ENCODE data around the gene KATNBL1.

DNA sequence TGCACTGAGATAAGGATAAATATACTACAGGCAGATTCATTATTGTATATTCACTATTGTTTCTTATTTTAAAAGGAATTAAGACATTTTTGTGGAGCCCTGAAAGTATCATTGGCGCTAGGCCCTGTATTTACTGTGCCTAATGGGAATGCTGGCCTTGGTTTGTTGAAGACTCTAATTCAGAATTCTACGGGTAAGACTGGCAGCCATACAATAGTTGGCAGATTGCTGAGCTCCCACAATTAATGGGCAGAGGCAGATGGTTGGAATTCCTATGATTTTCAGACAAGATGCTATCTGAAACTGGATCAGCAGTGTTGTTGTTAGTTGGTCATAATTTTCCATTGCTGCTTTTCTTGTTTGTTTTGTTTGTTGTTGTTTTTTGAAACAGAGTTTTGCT lies 93.3 kb downstream of the KATNBL1 start:
- TF ChIP-seq ARNT (IDR thresholded peaks at IDR 0.05) = no peak
- no peak for TF ChIP-seq BHLHE40 (IDR thresholded peaks at IDR 0.05; ENCODE audit: borderline replicate concordance)
- TF ChIP-seq LEF1 (IDR thresholded peaks at IDR 0.05; ENCODE audit: borderline replicate concordance) = no peak
